Anterior cingulate cortex (tissue), 58 donors: Measurements from ENCODE around the gene ATF2.

Experiments used
- DNase-seq, 58 donors: peaks; one replicate each; lab custom pipeline; 2025; lab: John Stamatoyannopoulos, UW

ATF2 gene, protein sequence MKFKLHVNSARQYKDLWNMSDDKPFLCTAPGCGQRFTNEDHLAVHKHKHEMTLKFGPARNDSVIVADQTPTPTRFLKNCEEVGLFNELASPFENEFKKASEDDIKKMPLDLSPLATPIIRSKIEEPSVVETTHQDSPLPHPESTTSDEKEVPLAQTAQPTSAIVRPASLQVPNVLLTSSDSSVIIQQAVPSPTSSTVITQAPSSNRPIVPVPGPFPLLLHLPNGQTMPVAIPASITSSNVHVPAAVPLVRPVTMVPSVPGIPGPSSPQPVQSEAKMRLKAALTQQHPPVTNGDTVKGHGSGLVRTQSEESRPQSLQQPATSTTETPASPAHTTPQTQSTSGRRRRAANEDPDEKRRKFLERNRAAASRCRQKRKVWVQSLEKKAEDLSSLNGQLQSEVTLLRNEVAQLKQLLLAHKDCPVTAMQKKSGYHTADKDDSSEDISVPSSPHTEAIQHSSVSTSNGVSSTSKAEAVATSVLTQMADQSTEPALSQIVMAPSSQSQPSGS

GRCh38 chr2:175167792-175168563 lies at the start of gene ATF2:
Gene ATF2, minus strand, starts transcription at chr2:175168203. Its CDS starts 31,760 bp downstream, at chr2:175136443.
- peak; percentile 81 to 99 (median 97) for DNase-seq

DNA sequence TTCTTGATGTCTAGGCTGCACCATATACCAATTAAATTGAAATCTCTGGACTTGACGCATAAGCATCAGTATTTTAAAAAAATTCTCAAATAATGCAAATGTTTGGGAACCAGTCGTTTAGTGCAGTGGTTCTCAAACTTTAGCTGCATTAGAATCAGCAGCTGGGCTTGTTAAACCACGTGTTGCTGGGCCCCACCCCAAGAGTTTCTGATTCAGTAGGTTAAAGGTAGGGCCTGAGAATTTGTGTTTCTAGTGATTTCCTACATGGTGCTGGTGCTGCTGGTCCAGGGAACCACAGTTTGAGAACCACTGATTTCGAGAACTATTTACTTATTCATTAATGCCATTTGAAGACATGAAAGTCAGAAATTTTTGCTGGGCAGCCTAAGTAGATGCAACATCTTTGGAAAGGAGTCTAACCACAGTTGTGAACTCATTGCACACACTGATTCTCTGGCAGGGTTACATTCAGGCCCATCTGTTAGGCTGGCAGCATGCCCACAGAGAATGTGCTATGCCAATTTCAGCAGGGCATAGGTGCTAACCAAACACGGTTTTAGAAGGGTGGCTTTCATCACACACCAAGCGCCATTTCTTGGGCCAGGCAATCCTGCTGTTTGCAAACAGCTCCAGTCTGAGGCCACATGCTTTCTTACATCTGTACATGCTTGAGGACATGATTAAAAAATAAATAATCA lies 39.9 kb upstream of the ATF2 start:
- peak in 27 of 58 donors; percentile 0 to 53 (median 10) for DNase-seq

DNA sequence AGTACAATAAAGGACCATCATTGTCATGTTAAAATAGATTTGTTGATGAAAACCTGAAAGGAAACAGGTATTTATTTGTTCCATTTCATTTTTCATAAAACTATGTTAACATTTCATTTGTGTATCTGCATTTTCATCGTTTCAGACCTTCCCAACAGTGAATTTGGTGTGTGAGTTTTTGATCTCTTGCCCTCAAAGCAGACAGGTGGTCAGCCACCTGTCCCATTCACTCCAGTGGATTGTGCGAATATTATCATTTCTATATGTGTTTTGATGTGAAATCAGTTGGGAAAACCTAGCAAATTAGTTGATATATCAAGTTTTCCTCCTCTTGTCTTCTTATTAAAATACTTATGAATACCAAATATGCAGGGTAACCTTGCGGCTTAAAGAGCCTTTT lies 38.9 kb upstream of the ATF2 start:
- DNase-seq, result no peak

- no peak for DNase-seq
Observed at GRCh38 chr2:175205523-175205922, 37.5 kb upstream of the ATF2 start.

GRCh38 chr2:175203621-175204496 lies 35.9 kb upstream of the ATF2 start:
- peak in 30 of 58 donors; percentile 1 to 53 (median 12) for DNase-seq

DNA sequence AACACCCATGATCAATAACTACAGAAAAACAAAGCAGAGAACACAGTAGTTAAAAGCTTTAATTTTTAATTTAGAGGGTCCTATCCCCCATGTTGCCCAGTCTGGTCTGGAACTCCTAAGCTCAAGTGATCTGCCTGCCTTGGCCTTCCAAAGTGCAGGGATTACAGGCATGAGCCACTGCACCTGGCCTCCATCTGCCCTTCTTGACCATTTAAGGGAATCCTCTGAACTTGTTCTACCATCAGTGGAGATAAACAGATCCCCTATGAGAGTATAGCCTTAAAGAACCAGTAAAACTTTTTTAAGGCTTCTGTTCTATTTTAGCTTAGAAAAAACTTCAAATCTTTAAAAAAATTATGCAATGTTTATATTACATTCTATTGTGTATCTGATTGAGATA lies 27.0 kb upstream of the ATF2 start:
- no peak for DNase-seq

- DNase-seq, result no peak
Observed at GRCh38 chr2:175188761-175189160, 20.8 kb upstream of the ATF2 start.

- no peak for DNase-seq
Observed at GRCh38 chr2:175187378-175187777, 19.4 kb upstream of the ATF2 start.

DNA sequence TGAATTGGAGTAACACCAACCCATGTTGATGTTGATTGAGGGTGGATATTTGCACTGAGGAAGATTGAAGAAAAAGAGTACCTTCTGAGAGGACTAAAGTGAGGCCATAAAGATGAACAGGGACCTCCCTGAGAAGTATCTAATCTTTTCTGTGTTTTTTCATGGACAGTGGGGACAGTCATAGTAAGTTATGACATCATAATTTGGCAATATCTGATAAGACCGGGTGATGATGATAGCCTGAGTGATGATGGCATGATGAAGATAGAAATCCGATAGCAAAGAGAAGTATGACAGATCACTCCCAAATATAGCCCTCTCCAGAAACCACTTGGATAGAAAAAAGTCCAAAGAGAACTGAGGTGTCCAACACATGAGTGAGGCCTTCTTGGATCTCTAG lies 15.7 kb upstream of the ATF2 start:
- no peak for DNase-seq

DNA sequence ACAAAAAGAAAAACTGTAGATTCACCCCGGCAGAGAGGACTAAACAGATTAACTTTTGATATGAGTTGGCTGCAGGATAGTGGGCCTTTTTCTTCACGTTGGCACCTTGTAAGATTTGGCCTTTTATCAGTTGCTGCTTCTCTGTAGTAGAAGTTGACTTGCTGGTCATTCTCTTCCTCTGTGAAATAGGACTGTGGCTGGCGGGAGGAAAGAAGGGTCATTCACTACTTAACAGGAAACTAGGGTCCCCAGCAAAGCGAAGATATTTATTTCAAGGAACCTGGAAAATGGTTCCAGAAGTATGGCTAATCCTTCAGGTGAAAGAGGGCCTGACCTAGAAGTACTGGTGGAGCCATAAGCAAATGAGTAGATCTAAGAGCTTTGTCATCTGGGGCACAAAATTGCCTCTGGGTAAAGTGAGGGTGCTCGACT lies 13.9 kb upstream of the ATF2 start:
- no peak for DNase-seq

DNA sequence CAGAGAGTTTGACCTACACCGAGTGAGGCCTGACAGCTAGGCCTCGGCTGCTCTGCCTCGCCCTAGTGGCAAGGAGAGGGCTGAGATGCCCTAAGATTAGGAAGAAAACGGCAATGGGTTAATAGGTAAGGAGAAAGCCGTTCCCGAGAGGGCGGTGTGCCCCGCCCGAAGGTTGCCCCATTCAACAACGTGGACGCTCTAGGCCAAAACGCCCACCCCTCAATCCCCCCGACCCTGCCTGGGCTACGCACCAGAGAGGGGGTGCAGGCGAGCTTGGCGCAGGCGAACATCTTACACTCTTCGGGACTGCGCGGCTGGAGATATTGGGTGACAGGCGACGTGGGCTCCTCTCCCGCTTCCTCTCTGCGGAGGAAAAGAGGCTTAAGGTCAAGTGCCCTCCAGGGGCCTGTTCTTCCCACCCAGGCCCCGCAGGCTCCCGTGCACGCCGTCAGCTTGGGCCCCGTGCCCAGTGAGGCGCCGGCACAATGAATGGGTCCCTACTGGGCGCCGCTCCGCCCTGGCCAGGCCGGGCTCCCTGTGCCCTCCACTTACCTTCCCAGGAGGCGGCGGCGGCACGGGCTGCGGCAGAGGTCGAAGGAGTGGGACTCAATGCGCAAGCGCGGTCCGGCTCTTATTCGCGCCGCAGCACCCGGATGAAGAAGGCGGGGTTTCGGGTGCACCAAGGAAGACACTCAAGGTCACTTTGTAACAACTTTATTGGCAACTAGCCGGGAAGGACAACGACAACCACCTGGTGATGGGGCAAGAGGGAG lies 13.3 kb upstream of the ATF2 start, which contains the start of gene ATP5MC3:
Gene ATP5MC3, minus strand, starts transcription at position 607 of the 773 bp plus-strand sequence. Its CDS starts 317 bp downstream, at position 290.
- peak; percentile 22 to 93 (median 86) for DNase-seq

DNA sequence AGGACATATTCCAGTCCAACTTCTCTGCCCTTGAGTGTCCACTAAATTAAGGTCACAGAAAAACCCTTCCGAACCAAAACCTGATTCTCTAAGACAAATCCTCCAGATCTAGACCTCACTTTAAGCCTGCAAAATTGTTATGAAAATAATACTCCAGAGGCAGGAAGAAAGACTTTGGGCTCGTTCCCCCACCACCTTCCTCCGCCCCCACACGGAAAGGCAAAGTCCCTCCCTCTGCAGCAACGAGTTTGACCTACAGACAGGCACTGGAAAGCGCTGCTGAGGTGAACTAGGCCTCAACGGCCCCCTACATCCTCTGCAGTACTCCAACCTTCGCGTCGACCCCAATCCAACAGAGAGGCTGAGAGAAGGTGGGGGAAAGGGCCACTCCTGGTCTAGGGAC lies 12.7 kb upstream of the ATF2 start:
- peak in 26 of 58 donors; percentile 2 to 73 (median 28) for DNase-seq

- no peak for DNase-seq
Observed at GRCh38 chr2:175176624-175177023, 8.6 kb upstream of the ATF2 start.

GRCh38 chr2:175175896-175176295 lies 7.9 kb upstream of the ATF2 start:
- no peak for DNase-seq

DNA sequence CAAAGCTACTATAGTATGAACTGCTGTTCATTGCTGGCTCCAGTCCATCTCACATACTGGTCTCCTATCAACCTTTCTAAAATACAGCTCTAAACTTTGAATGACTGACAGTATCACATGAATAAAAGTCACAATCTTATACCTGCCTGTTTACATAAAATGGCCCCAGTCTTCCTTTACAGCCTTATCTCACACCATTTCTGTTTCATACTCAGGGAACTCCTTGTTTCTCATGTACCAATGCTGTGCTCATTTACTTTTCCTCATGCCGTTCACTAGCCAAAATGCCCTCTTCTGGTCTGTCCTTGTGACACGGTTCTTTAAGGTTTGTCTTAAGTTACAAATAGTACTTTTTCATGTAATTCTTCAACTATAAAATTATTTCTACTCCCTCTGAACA lies 7.3 kb upstream of the ATF2 start:
- no peak for DNase-seq

DNA sequence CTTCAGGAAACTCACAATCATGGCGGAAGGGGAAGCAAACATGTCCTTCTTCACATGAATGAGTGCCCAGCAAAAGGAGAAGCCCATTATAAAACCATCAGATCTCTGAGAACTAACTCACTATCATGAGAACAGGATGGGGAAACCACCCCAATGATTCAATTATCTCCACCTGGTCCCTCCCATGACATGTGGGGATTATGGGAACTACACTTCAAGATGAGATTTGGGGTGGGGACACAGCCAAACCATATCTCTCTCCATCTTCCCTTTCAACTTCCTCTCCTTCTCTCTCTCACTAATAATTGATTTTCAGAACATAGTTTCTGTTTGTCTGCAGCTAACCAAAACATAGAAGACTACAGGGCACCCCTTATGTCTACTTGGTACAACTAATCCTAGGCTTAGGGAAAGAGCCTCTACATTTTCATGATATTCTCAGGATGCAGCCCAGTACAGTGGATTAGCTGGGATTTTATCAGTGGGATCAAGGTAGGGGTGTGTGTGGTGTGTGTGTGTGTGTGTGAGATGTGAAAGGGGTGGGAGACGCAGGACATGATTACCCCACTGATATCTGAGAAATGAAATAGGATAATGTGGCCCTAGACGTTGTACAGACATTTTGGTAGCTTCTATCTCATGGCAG lies 2.8 kb upstream of the ATF2 start:
- no peak for DNase-seq

- no peak for DNase-seq
Observed at GRCh38 chr2:175169191-175169590, 1.2 kb upstream of the ATF2 start.

- DNase-seq, result no peak
Observed at GRCh38 chr2:175168564-175168945, 552 bp upstream of the ATF2 start.
